Activated CD4-positive, alpha-beta memory T cell treated with anti-CD3 and anti-CD28 coated beads, Interleukin-2, amount 10 ng/mL, durations not matched to agents 7 days and 5 days (primary cell): ENCODE measurements around the gene FBXO42. TPM values are rescaled to one million over a fixed set of nuclear protein-coding genes. Genes with fewer than 3 reads are reported as not detected.

Experiments
- total RNA-seq, 2 experiments: library from RNA; stranded (reverse); gene quantifications; one replicate each; pipeline ENCODE4 v1.2.3, GENCODE V29; 2021

Gene FBXO42
- total RNA-seq, 2 experiments from 2014 or later = 19.9 to 20.7 TPM

Other genes with a start within 250 kb of the FBXO42 start
- gene EPHA2, start 196.4 kb downstream of the FBXO42 start, total RNA-seq = not detected
- gene ARHGEF19, start 139.8 kb downstream of the FBXO42 start, total RNA-seq = 1 to 10 TPM; 6.9 to 7.6 TPM
- gene CPLANE2, start 115.3 kb downstream of the FBXO42 start, total RNA-seq = 1 to 10 TPM; 7.9 to 8.7 TPM
- gene SZRD1, start 14.8 kb upstream of the FBXO42 start, total RNA-seq = 100 to 1,000 TPM; 156 to 157 TPM
- gene SPATA21, start 84.9 kb upstream of the FBXO42 start, total RNA-seq = under 1 TPM in 1 of 2 experiments, not detected in 1; 0.05 TPM
- gene NECAP2, start 88.2 kb upstream of the FBXO42 start, total RNA-seq = 100 to 1,000 TPM; 123 to 132 TPM
- gene RNU1-1, start 161.8 kb upstream of the FBXO42 start, total RNA-seq = 1,000 to 10,000 TPM; 1,570 to 1,691 TPM